KOPT-K1 (cell line): ENCODE results near the gene SLC6A1.

Source experiments
- H3K27ac ChIP-seq: fragments of 200-600 bp; sonication (generic); 2 replicates; pipeline ENCODE4 v1.5.1; 2016; ENCODE audit warnings: antibody characterized with exemption, mild to moderate bottlenecking, low read depth, low read length; ENCODE audit not compliant: poor library complexity, severe bottlenecking
- H3K36me3 ChIP-seq: fragments of 200-600 bp; sonication (generic); 2 replicates; pipeline ENCODE4 v1.5.1; 2017; ENCODE audit warnings: antibody characterized with exemption, mild to moderate bottlenecking, low read length, moderate library complexity; ENCODE audit not compliant: insufficient read depth
- H3K9me3 ChIP-seq: fragments of 200-600 bp; sonication (generic); 2 replicates; pipeline ENCODE4 v1.5.1; 2017; ENCODE audit warnings: antibody characterized with exemption, low read length, mild to moderate bottlenecking; ENCODE audit not compliant: insufficient read depth, poor library complexity, severe bottlenecking

Gene SLC6A1

DNA sequence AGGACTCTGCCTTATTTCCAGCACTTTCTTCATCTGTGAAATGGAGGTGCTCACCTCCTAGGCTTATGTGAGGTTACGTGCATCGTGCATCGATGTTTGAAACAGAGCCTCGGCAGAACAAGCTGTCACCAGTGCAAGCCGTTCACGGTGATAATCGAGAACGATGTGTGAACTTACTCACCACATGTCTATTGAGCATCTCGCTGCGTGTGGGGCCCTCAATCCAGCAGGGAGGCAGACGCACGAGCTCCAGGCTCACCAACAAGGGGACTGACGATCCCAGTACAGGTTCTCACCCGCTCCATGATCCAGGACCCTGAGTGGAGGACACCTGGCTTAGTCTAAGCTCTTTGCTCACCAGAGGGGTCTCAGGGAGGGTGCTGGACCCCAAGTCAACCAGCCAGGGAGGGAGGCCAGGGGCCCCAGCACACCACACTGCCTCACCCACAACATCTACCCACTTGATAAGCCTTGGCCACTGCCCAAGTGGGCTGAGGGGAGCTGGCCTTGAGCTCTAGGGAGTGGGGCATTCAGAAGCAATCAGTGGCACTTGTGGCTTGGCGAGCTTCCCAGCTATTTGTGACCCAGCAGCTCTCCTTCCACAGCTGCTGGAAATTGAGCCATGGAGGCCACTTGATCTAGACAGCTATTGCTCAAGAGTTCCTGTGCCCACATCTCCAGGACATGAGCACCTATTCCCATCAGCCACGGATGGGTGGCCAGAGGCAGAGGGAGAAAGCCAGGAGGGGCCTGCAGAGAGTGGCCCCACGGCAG is 34.4 kb upstream of the SLC6A1 start:
- Histone ChIP-seq H3K36me3 (no peaks in the 10 kb centered on the region), H3K27ac (no peak overlapping the region)

DNA sequence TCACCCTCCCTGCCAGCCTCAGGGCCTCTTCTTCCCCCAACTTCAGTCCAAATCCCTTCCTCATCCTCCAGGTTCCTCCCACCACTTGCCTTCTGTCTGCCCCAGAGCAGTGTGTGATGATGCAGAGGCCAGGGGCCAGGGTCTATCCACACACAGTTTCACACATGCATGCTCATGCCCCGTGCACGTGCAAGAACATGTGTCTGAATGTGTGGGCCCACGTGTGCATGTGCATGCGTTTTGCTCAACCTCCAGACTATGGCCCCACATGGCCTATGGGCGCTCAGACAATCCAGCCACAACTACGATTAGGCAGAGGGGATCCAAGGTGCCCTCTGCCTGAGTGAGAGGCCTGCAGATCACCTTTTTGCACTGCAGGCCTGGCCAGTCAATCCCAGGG is 32.3 kb upstream of the SLC6A1 start:
- no peaks in the 10 kb centered on the region for H3K9me3 ChIP-seq
- H3K27ac ChIP-seq = no peak overlapping the region
- H3K36me3 ChIP-seq = no peaks in the 10 kb centered on the region

More for the DNA sequence above, 34.4 kb upstream of the SLC6A1 start:
- H3K9me3 ChIP-seq = no peaks in the 10 kb centered on the region

DNA sequence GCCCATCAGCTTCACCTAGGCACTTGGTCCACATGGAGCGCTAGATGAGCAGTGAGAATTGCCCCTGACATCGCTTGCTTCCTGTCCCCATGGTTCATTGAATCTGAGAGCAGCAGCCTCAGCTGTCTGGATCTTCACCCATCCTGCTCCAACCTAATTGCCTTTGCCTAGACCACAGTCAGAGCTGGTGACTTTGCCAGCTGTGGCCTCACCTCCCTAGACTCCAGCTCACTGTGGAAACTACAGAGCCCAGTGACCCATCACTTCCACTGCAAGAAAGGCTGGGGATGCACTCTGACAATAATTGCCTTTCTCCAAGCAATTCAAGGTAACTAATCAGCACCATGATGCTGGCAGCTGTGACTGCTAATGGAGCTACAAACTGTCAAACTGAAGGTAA is 30.6 kb upstream of the SLC6A1 start:
- H3K9me3 ChIP-seq = no peaks in the 10 kb centered on the region
- no peak overlapping the region for H3K27ac ChIP-seq

DNA sequence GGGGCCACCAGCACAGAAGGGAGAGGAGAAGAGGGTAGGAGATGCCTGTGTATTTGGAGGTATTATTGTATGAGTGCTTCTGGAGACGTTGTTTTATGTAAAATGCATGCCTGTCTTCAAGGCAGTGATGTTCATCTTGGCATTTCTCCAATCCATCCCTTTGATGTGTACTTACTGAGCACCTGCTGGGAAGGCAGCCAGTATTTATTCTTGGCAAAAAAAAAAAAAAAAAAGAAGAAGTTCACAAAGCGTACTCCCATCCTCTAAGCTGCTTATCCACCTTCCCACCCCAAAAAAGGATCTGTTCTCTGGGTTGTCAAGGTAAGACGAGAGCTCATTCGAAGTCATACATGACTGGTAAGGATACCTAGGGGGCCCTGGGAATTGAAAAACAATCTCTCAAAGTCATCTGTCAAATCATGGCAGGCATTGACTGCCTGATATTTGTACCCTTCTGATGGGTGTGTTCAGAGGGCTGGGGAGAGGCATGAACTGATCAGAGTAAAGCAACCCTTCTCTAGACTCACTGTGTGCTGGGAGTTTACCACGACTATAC is 30.0 kb upstream of the SLC6A1 start:
- no peaks in the 10 kb centered on the region for H3K9me3 ChIP-seq
- no peak overlapping the region for H3K27ac ChIP-seq
- H3K36me3 ChIP-seq = no peaks in the 10 kb centered on the region

More for the DNA sequence above, 30.6 kb upstream of the SLC6A1 start:
- no peaks in the 10 kb centered on the region for H3K36me3 ChIP-seq

DNA sequence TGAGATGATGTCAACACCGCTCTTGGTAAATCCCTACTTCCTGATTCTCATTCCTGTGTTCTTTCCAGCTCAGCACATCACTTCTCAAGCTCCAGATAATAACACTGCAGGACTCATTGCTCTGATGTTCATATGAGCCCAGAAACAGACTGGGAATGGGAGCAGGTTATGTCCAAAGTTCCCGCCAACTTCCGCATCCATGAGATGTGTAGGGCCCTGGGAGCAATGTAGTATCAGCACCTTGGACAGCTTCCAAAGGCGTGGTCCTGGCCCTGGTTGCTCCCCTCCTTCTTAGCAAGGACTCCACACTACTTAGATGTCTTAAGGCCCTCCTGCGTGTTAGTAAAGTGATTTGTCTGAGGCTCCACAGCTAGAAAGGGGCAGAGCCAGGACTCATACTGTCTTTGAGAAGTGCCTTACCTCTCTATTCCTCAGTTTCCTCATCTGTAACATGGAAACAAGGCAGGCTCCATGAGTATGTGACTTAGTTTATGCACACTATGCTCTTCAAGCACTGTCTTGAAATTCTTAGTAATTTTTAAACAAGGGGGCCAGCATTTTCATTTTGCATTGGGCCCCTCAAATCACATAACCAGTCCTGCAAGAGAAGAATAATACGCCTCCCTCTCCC is 27.9 kb upstream of the SLC6A1 start:
- H3K9me3 ChIP-seq = no peaks in the 10 kb centered on the region
- H3K27ac ChIP-seq = no peak overlapping the region
- H3K36me3 ChIP-seq = no peaks in the 10 kb centered on the region

DNA sequence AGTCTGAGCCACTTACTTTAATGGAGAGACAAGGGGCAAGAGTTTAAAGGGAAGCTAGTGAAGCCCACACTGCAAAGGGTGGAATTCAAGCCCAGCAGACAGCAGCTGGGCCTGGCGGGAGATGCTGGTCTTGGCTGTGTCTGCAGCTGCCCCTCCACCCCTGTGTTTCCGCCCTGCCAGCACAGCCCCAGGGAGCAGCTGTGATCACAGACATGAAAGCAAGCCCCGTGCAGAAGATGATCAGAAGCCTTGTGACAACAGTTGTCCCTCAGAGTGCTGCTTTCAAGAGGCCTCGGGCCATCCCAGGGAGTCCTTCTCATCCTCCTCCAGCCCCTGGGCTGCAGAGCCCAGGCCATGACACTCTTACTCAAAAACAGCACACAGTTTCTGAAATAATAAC is 24.1 kb upstream of the SLC6A1 start:
- no peaks in the 10 kb centered on the region for H3K9me3 ChIP-seq
- no peaks in the 10 kb centered on the region for H3K36me3 ChIP-seq
- no peak overlapping the region for H3K27ac ChIP-seq

DNA sequence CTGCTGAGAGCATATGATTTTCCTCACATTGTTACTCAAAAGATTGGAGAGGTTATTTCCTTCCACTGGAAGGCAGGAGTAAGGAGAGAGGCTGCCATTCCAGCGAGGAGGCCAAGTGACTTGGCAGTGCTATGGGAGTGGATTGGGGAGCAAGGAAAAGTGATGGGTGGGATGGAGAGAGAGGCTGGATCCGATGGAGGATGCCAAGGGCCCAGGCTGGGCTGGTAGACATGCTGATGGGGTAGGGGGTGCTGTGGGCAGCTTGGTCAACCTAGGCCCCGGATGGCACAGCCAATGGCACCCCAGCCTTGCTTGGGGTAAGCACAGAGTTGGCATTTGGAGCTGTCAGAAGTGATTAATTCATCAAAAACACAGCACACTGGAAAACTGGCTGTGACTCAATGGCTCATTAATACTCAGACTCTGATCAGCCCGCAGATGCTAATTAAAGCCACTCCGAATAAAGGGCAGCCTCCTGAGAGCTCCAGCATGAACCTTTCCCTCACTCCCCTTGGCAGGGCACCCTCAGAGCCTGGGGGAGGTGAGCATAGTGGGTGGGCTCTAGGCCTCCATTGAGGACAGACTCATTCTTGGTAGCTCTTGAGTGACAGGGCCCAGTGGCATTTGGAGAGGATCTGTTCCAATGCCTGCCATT is 22.1 kb upstream of the SLC6A1 start:
- Histone ChIP-seq H3K9me3 (no peaks in the 10 kb centered on the region), H3K36me3 (no peaks in the 10 kb centered on the region), H3K27ac (no peak overlapping the region)

DNA sequence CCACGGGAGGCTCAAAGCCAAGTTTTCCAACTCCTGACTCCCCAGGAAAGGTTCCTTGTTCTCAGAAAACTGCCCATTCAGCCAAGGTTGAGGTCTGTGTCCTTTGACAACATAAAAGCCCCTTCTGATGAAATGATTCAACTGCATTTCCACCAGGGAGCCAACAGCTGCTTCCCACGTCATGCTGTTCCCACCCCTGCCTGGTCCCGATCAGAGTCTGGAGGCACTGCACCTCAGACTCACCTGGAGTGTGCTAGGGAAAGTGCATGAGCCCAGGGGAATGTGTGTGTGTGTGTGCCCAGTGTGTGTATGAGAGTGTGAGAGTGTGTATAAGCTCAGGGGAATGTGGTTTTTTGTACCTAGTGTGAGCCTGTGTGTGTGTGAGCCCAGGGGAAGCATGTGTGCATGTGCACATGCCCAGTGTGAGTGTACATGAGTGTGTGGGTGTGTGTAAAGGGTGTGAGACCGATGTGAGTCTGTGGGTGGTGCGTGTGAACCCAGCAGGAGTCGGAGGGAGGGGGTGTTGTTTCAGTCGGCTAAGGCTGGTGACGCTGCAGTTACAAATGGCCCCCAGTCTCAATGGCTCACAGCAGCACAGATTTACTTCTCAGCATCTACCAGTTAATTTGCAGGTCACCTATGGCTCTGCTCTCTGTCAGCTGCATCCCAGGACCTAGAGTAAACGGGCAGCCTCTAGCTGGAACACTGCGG is 20.3 kb upstream of the SLC6A1 start:
- no peak overlapping the region for H3K27ac ChIP-seq
- H3K9me3 ChIP-seq = no peaks in the 10 kb centered on the region
- H3K36me3 ChIP-seq = no peaks in the 10 kb centered on the region

DNA sequence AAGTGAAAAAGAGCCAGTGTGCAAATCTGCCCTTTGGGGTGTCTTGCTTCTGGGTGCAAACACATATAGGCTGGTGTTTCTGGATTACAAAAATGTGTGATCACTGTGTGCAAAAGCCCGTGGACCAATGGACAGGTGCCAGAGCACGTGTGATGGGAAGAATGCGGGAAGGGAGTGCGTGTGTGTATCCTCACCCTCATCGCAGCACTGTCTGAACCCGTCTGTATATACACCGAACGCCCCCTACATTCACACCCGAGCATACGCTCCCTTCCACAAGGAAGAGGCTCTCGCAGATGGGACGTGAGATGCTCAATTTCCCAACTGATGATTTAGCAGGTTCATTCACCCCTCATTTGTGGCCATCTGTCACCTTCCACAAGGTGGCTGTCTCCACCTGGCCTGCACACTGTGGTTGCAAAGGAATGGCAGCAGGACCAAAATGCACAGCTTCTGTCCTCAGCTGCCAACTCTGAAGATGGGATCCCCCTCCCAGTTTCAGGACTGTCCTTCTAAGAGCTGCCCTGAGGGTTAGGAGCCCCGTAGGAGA is 19.4 kb upstream of the SLC6A1 start:
- no peak overlapping the region for H3K27ac ChIP-seq
- no peaks in the 10 kb centered on the region for H3K9me3 ChIP-seq
- H3K36me3 ChIP-seq = no peaks in the 10 kb centered on the region

DNA sequence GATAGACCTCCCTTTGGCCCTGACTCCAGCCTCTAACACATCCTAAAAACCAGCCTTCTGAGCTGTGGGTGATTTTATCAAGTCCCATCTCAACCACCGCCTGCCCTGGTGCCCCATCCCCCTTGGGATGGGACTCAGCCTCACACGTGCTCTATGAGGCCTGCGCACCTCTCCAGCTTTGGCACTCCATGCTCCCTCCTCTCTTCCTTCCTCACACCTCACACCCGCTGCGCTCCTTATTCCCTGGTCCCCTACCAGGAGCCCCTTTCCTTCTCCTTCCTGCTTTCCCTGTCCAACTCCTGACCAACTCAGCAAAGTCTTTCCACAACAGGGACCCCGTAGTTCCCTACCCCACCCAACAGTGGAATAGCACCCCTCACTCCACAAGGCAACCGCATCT is 18.4 kb upstream of the SLC6A1 start:
- Histone ChIP-seq H3K36me3 (no peaks in the 10 kb centered on the region), H3K9me3 (no peaks in the 10 kb centered on the region), H3K27ac (no peak overlapping the region)

DNA sequence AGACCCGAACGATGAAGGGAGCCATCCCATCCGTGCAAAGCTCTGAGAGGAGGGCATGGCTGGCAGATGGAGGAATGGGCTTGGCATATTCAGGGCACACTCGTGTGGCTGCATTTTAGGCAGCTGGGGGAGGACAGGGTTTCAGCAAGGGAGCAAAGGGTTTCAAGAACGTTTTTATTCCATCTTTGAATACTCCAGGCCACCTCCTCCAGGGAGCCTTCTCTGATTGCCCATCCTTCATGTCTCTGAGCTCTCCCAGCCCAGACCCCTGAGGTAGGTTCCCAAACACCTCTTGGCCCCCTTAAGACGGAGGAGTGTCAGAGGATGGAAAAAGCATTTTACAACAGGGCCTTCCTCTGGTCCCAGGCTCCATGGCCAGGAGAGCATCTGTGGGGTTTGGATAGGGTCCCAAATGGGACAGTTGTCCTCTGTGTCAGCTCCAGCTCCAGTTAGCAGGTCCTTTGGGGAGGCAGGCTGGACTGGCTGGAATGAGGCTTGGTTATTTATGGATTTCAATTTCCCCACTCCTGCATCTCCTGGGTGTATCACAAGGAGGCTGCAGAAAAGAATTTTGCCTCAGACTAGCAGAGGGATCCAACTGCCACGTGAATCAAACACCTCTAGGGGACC is 17.7 kb upstream of the SLC6A1 start:
- H3K27ac ChIP-seq = no peak overlapping the region
- no peaks in the 10 kb centered on the region for H3K36me3 ChIP-seq
- no peaks in the 10 kb centered on the region for H3K9me3 ChIP-seq

DNA sequence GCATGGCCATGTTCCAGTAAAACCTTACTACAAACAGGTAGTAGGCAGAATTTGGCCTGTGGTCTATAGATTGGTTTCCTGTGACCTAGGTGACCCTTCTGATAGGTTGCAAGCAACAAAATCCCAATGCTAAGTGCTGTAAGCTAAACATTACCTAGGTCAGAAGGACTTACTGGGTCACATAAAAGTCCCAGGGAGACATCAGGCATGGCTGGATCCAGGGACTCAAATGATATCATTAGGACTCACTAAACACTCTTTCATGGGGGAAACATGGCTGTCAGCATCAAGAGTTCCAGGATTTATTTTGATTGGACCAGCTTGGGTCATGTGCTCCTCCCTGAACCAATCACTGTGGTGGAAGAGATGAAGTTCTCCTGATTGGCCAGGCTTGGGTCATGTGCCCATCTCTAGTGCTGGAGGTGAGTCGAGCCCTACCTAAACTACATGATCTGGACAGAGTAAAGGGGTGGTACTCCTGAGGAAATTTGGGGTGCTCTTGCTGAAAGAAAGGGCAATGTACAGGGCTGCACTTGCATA is 16.8 kb upstream of the SLC6A1 start:
- no peaks in the 10 kb centered on the region for H3K9me3 ChIP-seq
- H3K36me3 ChIP-seq = no peaks in the 10 kb centered on the region
- H3K27ac ChIP-seq = no peak overlapping the region

DNA sequence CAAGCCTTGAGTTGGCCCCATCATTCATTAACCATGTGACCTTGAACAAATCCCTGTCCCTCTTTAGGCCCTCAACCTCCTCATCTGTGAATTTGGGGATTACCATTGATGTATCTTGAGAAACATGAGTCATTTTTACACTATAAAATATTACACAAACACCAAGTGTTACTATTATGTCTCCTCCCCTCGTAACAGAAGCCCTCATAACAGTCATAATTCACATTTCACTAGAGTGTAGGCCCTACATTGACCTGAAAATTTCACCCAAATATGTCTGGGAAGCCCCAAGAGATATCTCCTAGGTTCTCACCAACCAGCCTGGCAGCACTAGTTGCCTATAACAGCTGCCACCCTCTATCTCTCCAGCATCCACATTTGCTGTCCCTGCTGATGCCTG is 15.8 kb upstream of the SLC6A1 start:
- Histone ChIP-seq H3K27ac (no peak overlapping the region), H3K36me3 (no peaks in the 10 kb centered on the region), H3K9me3 (no peaks in the 10 kb centered on the region)

DNA sequence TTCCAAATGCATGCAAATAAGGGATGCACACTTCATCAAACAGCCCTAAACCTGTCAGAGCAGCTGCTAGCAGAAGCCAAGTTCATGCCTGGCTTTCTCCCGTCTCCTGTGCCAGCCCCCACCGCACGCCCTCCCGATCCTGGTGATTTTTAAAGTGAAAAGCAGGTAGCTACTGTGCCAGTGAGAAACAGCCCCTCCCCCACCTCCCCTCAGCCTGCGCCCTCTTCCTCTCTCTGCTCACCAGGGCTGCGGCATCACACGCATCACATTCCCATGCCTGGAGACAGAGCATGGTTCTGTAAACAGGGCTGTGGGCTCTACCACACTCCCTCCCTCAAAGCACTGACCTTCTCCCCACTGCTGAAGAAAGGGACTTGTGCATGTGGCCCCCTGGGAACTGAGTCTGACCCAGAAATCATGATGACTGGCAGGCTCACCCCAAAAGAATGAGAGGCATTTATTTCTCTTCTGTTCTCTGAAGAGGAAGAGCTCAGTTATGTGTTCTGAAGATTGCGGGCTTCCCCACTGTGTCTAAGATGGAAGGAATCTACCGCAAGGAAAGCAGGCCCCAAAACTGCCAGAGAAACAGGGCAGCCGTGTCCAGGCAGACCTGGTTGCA is 14.5 kb upstream of the SLC6A1 start:
- Histone ChIP-seq H3K27ac (no peak overlapping the region), H3K9me3 (no peaks in the 10 kb centered on the region), H3K36me3 (no peaks in the 10 kb centered on the region)
